Measurements from ENCODE around the gene LGALS8.
"Not testable (repeated sequence)": the region's sequence is repeated elsewhere in the genome, so short reads cannot be mapped to it uniquely, and the experiment has no call there.

Gene LGALS8

DNA sequence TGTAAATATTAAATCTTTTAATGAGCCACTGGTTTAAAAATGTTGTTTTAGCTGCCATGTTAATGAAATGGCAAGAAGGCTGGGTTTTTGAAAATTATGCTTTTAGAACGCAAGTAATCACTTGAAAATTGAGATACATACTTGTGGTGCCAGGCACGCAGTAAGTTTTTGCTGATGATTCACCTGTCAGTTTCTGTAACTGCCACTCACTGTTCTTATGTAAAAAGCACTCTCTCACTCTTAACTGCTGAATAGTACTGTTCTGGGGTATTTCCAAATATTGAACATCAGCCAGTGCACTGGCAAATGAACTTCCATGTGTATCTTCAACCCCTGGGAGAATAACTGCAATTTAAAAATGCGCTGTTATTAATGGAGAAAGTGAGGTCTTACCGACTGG lies 17.9 kb downstream of the LGALS8 start:
- DNase-seq (ENCODE audit: low spot score), result no peak

- no peak for DNase-seq (ENCODE audit: low spot score)
Observed at GRCh38 chr1:236543065-236543669, 19.4 kb downstream of the LGALS8 start.

GRCh38 chr1:236545621-236546169 lies 21.9 kb downstream of the LGALS8 start:
- DNase-seq (ENCODE audit: low spot score), result no peak

- no peak for DNase-seq (ENCODE audit: low spot score)
Observed at GRCh38 chr1:236548452-236548851, 24.7 kb downstream of the LGALS8 start.

DNA sequence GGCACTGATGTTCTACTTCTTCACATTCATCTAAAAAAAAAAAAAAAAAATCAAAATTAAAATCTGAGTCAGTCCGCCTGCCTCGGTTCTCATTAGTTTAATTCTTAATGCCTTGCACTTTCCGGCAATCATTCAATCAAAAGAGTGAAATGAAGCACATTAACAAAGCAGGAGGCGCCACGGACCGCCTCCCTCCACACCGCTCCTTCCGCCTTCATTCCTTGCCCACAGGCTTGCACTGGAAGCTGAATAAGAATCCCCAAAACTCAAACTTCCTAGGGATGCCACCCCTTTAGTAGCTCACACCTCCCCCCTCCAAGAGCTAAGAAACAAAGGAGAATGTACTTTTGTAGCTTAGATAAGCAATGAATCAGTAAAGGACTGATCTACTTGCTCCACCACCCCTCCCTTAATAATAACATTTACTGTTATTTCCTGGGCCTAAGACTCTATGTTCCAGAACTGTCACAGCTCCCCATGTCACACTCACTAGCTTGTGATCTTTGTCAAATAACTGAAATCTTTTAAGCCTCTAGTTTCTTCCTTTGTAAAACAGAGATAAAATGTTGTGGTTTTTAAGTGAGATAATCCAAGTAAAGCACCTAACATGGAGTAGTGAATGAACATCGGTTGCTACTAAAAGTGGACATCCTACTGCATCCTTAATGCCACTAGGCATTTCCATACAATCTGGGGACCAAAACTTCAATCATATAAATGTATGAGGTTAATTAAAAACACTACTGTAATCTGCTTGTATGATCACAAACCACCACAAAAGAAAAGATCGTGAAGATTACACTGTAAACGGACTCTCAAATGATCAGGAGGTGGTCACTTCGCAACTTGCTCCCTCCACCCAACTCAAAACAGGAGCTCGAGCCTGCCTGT lies 27.4 kb downstream of the LGALS8 start:
- no peak for DNase-seq (ENCODE audit: low spot score)

DNA sequence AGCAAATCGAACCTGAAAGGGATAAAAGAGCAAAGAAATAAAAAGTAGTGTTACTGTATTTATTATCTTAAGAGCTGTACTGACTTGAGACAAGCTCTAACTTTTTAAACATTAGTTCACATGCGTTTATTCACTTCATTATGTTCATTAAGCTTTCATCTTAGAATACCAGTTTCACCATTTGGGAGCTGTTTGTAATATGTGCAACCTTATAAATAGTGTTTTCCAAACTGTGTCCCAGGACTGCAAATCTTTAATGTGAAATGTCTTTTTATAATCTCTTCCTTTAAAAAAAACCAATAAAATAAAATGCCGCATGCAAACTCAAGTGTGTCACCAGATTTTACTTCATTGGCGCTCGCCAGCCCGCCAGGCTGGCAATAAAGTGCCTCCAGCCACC lies 28.3 kb downstream of the LGALS8 start:
- no peak for DNase-seq (ENCODE audit: low spot score)

GRCh38 chr1:236552901-236553300 lies 29.1 kb downstream of the LGALS8 start:
- no peak for DNase-seq (ENCODE audit: low spot score)

GRCh38 chr1:236553370-236553769 lies 29.6 kb downstream of the LGALS8 start:
- no peak for DNase-seq (ENCODE audit: low spot score)

GRCh38 chr1:236556606-236557005 lies 32.8 kb downstream of the LGALS8 start:
- no peak for DNase-seq (ENCODE audit: low spot score)

- no peak for DNase-seq (ENCODE audit: low spot score)
Observed at GRCh38 chr1:236558081-236558480, 34.3 kb downstream of the LGALS8 start.

DNA sequence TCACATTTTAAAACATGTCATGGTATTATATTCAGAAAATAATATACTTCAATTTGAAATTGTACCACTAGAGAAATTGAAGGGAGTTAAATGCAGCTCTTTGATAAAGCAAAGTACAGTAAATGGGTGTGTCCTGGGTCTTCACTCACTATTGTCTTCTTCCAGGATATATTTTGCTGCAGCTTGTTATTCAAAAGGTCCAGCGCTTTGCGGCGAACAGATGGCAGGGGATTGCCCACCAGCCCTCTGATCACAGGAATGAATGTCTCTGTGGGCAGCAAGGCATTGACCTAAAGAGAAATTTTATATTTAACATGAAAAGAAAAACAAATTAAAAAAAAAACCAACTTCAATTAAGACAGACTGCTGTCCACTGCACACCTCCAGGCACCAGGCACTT lies 35.1 kb downstream of the LGALS8 start:
- DNase-seq (ENCODE audit: low spot score), result no peak

DNA sequence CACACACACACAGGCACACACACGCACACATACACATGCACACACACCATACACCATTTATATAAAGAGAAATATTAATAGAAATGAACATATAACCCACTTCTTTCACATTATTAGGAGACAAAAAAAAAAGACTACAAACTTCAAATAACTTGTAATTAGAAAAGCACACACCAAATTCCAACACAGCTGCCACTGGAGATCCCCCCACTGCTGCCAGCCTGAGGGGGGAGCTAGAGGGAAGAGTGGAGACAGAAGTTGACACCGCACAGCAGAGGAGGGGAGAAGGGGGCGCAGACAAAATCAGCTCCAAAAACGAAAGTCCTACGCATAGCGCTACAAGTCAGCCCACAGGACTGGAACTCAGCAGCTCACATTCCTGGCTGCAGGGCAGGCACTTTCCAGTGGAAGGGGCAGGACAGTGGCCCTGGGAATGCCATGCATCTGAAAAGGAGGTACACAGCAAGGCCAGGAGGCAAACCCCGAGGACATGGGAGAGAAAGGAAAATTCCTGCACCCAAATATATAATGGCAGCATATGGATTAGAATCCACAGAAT lies 36.5 kb downstream of the LGALS8 start:
- DNase-seq (ENCODE audit: low spot score), result no peak

- no peak for DNase-seq (ENCODE audit: low spot score)
Observed at GRCh38 chr1:236561976-236562375, 38.2 kb downstream of the LGALS8 start.

DNA sequence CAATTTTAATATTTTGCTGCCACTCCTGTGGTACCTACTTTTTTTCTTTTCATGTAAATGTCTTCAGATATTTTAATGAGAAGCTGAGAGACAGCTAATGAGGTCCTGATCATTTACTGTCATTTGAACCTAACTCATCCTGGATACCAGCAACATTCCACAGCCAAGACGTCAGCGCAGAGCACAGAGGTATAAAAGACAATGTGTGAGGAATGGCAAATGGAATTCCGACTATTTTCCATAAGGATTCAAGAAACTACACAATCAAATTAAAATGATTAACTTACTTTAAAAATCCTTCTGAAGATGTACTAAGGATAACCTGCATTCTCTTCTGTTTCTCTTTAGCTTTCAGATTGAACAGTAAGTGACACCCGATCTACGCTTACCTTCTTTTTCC lies 41.7 kb downstream of the LGALS8 start:
- DNase-seq (ENCODE audit: low spot score), result no peak

- DNase-seq (ENCODE audit: low spot score), result no peak
Observed at GRCh38 chr1:236568285-236568894, 44.6 kb downstream of the LGALS8 start.

DNA sequence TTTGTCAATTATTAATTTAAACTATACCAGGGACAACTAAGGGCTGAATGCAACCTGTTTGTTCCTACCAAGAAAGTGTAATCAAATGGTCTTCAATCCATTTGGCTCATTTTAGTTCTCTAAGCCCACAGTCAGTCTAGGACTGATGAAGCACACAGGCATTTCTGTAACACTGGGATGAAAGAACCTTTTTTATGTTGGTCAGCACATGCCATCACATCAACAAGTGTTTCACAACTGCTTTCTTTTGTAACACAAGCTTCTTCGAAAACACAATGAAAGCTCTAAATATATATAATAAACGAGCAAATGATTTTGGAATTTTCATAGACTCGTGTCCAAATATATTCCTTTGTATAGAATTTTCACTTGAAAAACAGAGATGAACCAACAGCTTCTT lies 51.7 kb downstream of the LGALS8 start:
- DNase-seq (ENCODE audit: low spot score), result no peak

GRCh38 chr1:236576004-236576403 lies 52.2 kb downstream of the LGALS8 start:
- no peak for DNase-seq (ENCODE audit: low spot score)

DNA sequence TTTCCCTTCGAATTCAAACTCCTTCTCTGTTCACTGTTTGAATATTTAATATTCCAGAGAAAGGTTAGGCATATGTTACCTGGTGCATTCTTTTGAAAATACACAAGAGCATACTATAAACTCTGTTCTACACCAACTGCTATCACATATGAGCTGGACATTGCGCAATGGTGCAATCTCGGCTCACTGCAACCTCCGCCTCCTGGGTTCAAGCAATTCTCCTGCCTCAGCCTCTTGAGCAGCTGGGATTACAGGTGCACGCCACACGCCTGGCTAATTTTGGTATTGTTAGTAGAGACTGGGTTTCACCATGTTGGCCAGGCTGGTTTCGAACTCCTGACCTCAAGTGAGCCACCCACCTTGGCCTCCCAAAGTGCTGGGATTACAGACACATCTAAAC lies 53.3 kb downstream of the LGALS8 start:
- DNase-seq (ENCODE audit: low spot score), result not testable (repeated sequence)

GRCh38 chr1:236578661-236579060 lies 54.9 kb downstream of the LGALS8 start:
- no peak for DNase-seq (ENCODE audit: low spot score)

DNA sequence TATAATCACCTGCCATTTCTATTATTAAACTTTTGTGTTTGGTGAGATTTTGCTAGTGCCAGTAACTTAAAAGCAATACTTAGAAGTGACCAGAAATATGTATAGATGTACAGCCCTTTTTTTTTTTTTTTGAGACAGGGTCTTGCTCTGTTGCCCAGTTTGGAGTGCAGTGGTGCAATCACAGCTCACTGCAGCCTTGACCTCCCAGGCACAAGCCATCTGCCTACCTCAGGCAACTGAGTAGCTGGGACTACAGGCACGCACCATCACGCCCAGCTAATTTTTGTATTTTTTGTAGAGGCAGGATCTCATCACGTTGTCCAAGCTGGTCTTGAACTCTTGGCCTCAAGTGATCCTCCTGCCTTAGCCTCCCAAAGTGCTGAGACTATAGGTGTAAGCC lies 56.6 kb downstream of the LGALS8 start:
- not testable (repeated sequence) for DNase-seq (ENCODE audit: low spot score)

DNA sequence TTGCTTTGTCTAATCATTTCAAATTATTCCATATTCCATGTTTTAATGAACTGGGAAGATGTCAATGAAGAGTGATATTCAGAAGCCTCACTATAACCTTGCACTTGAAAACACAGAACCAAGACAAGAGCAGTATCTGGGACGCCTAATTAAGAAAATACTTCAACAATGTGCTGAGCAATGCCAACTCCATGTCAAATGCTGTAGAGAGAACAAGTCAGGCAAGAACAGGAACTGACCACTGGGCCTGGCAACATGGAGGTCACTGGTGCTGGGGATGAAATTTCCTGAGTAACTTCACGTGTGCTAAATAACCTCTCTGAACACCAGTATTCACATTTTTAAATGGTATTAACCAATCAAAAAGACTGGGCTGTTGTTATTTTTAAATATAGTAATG lies 57.7 kb downstream of the LGALS8 start:
- DNase-seq (ENCODE audit: low spot score), result no peak

DNA sequence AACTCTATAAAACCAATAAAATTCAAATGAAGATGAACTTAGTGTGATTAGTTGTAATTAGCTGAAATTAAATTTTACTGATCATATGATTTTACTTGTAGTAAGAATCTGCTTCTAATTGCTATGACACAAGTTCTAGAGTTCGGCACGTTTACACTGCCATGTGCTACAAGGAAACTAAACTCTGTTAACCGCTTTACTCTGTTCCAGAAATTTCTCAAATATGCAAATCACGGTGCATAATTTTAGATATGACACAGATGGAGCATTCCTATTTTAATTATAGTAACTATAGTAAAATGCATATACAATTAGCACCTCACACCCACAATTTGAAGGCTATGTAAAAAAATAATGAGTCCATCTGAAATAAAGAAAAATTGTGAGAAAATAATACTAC lies 65.7 kb downstream of the LGALS8 start:
- DNase-seq (ENCODE audit: low spot score), result no peak

All from RKO (cell line).